HepG2 (cell line): ENCODE data around the gene GLIS1. TPM values are rescaled to one million over a fixed set of nuclear protein-coding genes. Genes with fewer than 3 reads are reported as not detected.

Experiments used
- ATAC-seq: fragments of 200-7000 bp; cut with Tn5 transposase; 3 replicates; pipeline ENCODE4 v1.9.1; 2020; ENCODE audit warnings: mild to moderate bottlenecking, moderate library complexity
- BruUV-seq: library from RNA; stranded (reverse); fragments of 400-500 nt; replicated peaks from 2 replicates; lab custom pipeline; 2021; lab: Mats Ljungman, UMichigan
- CTCF ChIA-PET: fragments of 300-600 bp; formaldehyde crosslinking; extraction: SDS; loops from one replicate; lab custom pipeline; 2021; ENCODE audit warnings: low total read pairs, inconsistent platforms, low intra/inter-chr PET ratio; lab: Yijun Ruan, JAX
- POLR2A ChIA-PET: fragments of 350-600 bp; sonication (Branson Sonifier 250); formaldehyde crosslinking; loops from one replicate; lab custom pipeline; 2020; ENCODE audit warnings: antibody characterized with exemption, inconsistent platforms; lab: Yijun Ruan, JAX
- DNase-seq: peaks from one replicate; pipeline ENCODE4 v3.0.0-alpha.2; 2015; ENCODE audit warnings: low spot score
- FAIRE-seq: peaks from 3 replicates; lab custom pipeline; 2011; peaks lifted over from hg19 to GRCh38; lab: Jason Lieb, UNC
- H2AFZ ChIP-seq: one replicate; pipeline ENCODE4 v1.6.1; 2011; ENCODE audit warnings: low read length, inconsistent platforms
- H3K27ac ChIP-seq: fragments of 300-600 bp; 3 replicates; pipeline ENCODE4 v1.8.0; 2011; ENCODE audit warnings: mixed run types, mild to moderate bottlenecking, mixed read lengths, low read length, inconsistent platforms; ENCODE audit not compliant: insufficient read depth; ENCODE audit errors: extremely low read length
- H3K27me3 ChIP-seq, 2 experiments: fragments of 200-600 bp in 1 of 2; 2 replicates in 1 of 2; 3 replicates in 1 of 2; pipeline versions ENCODE4 v1.6.0 to v1.8.0; 2011; ENCODE audit warnings: low read length in 2 of 2, mild to moderate bottlenecking in 2 of 2, moderate library complexity in 2 of 2, inconsistent platforms in 1 of 2; ENCODE audit not compliant: insufficient read depth in 2 of 2, control insufficient read depth in 1 of 2
- H3K36me3 ChIP-seq, 2 experiments: fragments of 200-600 bp in 1 of 2; replicated peaks in 1 of 2; 2 replicates in 1 of 2; 3 replicates in 1 of 2; pipeline versions ENCODE4 v1.5.1 to v1.8.0; 2011; ENCODE audit warnings: low read length in 2 of 2, inconsistent platforms in 1 of 2; ENCODE audit not compliant: insufficient read depth in 2 of 2, control insufficient read depth in 1 of 2
- H3K4me1 ChIP-seq: 2 replicates; pipeline ENCODE4 v1.5.1; 2012; ENCODE audit warnings: low read length, inconsistent platforms; ENCODE audit not compliant: insufficient read depth
- H3K4me2 ChIP-seq: 2 replicates; pipeline ENCODE4 v1.6.0; 2011; ENCODE audit warnings: low read depth, low read length, inconsistent platforms
- H3K4me3 ChIP-seq, 3 experiments: fragments of 200-600 bp in 1 of 3; sonication (generic), shearing (Covaris generic) in 1 of 3; replicated peaks in 1 of 3; 2 replicates each; pipeline ENCODE4 v1.5.1; 2011 to 2016; ENCODE audit warnings: low read length in 3 of 3, inconsistent platforms in 2 of 3, low read depth in 2 of 3, mild to moderate bottlenecking in 2 of 3, control low read depth in 1 of 3, mixed read lengths in 1 of 3; ENCODE audit not compliant: insufficient read depth in 1 of 3
- H3K79me2 ChIP-seq: one replicate; pipeline ENCODE4 v1.6.1; 2011; ENCODE audit warnings: low read length, inconsistent platforms; ENCODE audit not compliant: insufficient read depth
- H3K9ac ChIP-seq: 2 replicates; pipeline ENCODE4 v1.6.0; 2011; ENCODE audit warnings: mild to moderate bottlenecking, low read depth, low read length, inconsistent platforms; ENCODE audit not compliant: insufficient read depth
- H3K9me3 ChIP-seq: 2 replicates; pipeline ENCODE4 v1.5.1; 2012; ENCODE audit warnings: mild to moderate bottlenecking, low read length
- H4K20me1 ChIP-seq: 2 replicates; pipeline ENCODE4 v1.6.0; 2011; ENCODE audit warnings: inconsistent platforms, mild to moderate bottlenecking, low read length, moderate library complexity; ENCODE audit not compliant: insufficient read depth
- ARID4A ChIP-seq: sonication (generic); formaldehyde crosslinking; IDR thresholded peaks from 2 replicates; pipeline ENCODE4 v1.5.0; 2020; ENCODE audit warnings: mild to moderate bottlenecking, missing genetic modification reagents, borderline replicate concordance
- HIVEP1 ChIP-seq: sonication (generic); formaldehyde crosslinking; IDR thresholded peaks from 2 replicates; pipeline ENCODE4 v1.4.0; 2020; ENCODE audit warnings: mild to moderate bottlenecking, missing genetic modification reagents
- HNF1B ChIP-seq: sonication (generic); formaldehyde crosslinking; IDR thresholded peaks from 2 replicates; pipeline ENCODE4 v1.5.1; 2020; ENCODE audit warnings: mild to moderate bottlenecking, moderate library complexity, missing genetic modification reagents
- ZNF362 ChIP-seq: sonication (generic); formaldehyde crosslinking; IDR thresholded peaks from 2 replicates; pipeline ENCODE4 v1.4.0; 2020; ENCODE audit warnings: missing genetic modification reagents, mild to moderate bottlenecking, borderline replicate concordance
- ZNF550 ChIP-seq: sonication (generic); formaldehyde crosslinking; IDR thresholded peaks from 2 replicates; pipeline ENCODE4 v1.4.0; 2020; ENCODE audit warnings: mild to moderate bottlenecking, missing genetic modification reagents, borderline replicate concordance
- ZNF816 ChIP-seq: sonication (generic); formaldehyde crosslinking; IDR thresholded peaks from 2 replicates; pipeline ENCODE4 v1.8.0; 2022; ENCODE audit warnings: missing genetic modification reagents, mild to moderate bottlenecking, borderline replicate concordance
- WGBS: methylation state at CpG from one replicate; pipeline ENCODE4 v1.1.6; 2017; ENCODE audit warnings: low lambda C conversion rate; 5-methylcytosine and 5-hydroxymethylcytosine counted together
- in situ Hi-C: cut with HindIII; loops from 2 replicates; pipeline ENCODE4 v1.10.0; 2017; ENCODE audit warnings: low pct_unique_long_range_greater_than_20kb; ENCODE audit not compliant: extremely low pct_ligation_motif_present
- intact Hi-C: fragments of 100-400 bp; cut with micrococcal nuclease; formaldehyde crosslinking; loops from one replicate; pipeline ENCODE4 v1.10.0; 2022; ENCODE audit not compliant: unreplicated experiment
- polyA plus RNA-seq, 8 experiments: library from polyadenylated mRNA; depleted of rRNA in 3 of 8; stranded (reverse) in 7 of 8; unstranded in 1 of 8; fragments of >200 nt; fragmentation: Illumina TruSeq in 4 of 8; extraction: Trizol in 4 of 8; gene quantifications; 2 replicates each; pipeline versions ENCODE4 v1.2.1 to v1.2.3, GENCODE V29; 2011 to 2016; ENCODE audit warnings: low read depth in 4 of 8, missing spikeins in 1 of 8, mixed read lengths in 1 of 8; ENCODE audit not compliant: insufficient read depth in 1 of 8
- total RNA-seq, 5 experiments: library from RNA; depleted of rRNA; stranded (reverse); fragments of >200 nt; fragmentation: Illumina TruSeq; extraction: Trizol; gene quantifications; 2 replicates each; pipeline ENCODE4 v1.2.3, GENCODE V29; 2016; ENCODE audit warnings: low read depth in 1 of 5

GLIS1 gene
- total and polyA plus RNA-seq, 2 of the 13 experiments (the other 11 are each of a cell fraction or from before 2014, with no cell fraction given): 0.03 TPM; not detected in 1

GRCh38 chr1:53657531-53657805 is 81.5 kb downstream of the GLIS1 start:
- in situ Hi-C loops (no loop called here), intact Hi-C loops (no loop called here)
- Histone ChIP-seq H3K27ac (no peak overlapping the region), H3K4me1 (peaks cover 10% of the 10 kb centered on the region), H3K36me3 (no peaks in the 10 kb centered on the region), H4K20me1 (no peaks in the 10 kb centered on the region), H3K9me3 (no peaks in the 10 kb centered on the region), H3K79me2 (no peaks in the 10 kb centered on the region), H2AFZ (no peak overlapping the region), H3K27me3 (peaks cover 11 to 45% of the 10 kb centered on the region in 2 experiments; a peak in 4 of 5 replicates), H3K4me2 (no peak overlapping the region), H3K4me3 (no peak overlapping the region), H3K9ac (no peak overlapping the region)
- no peak for ATAC-seq
- POLR2A ChIA-PET: no interaction called here
- WGBS: 0% methylated on average over 2 of the region's 4 CpGs
- FAIRE-seq: no peak
- BruUV-seq: no TSS peak
- DNase-seq: no peak
- CTCF ChIA-PET: no interaction called here
- TF ChIP-seq HNF1B (CRISPR knock-in tag) (no peak), HIVEP1 (CRISPR knock-in tag) (no peak), ARID4A (CRISPR knock-in tag) (no peak), ZNF550 (CRISPR knock-in tag) (no peak), ZNF362 (no peak), ZNF816 (CRISPR knock-in tag) (no peak)
